HEK293 (cell line): ENCODE measurements around the gene SCOC.

ENCODE experiments used
- ATF2 ChIP-seq: fragments of 450-650 bp; formaldehyde crosslinking; IDR thresholded peaks from 2 replicates; pipeline ENCODE4 v1.5.1; 2016; ENCODE audit warnings: missing biosample characterization, missing genetic modification characterization, low read depth
- FEZF1 ChIP-seq: fragments of 450-650 bp; formaldehyde crosslinking; IDR thresholded peaks from 2 replicates; pipeline ENCODE4 v1.5.1; 2016; ENCODE audit warnings: missing biosample characterization, missing genetic modification characterization
- IKZF3 ChIP-seq: fragments of 450-650 bp; IDR thresholded peaks from 2 replicates; pipeline ENCODE4 v1.5.0; 2018; ENCODE audit warnings: missing biosample characterization, mild to moderate bottlenecking, missing genetic modification characterization, moderate library complexity
- PATZ1 ChIP-seq: fragments of 450-650 bp; formaldehyde crosslinking; IDR thresholded peaks from 2 replicates; pipeline ENCODE4 v1.5.1; 2016; ENCODE audit warnings: missing biosample characterization, missing genetic modification characterization
- SP3 ChIP-seq: fragments of 450-650 bp; formaldehyde crosslinking; IDR thresholded peaks from 2 replicates; pipeline ENCODE4 v1.5.1; 2016; ENCODE audit warnings: missing biosample characterization, missing genetic modification characterization
- SP7 ChIP-seq: fragments of 450-650 bp; formaldehyde crosslinking; IDR thresholded peaks from 2 replicates; pipeline ENCODE4 v1.5.1; 2016; ENCODE audit warnings: missing biosample characterization, missing genetic modification characterization
- TCF7L2 ChIP-seq: IDR thresholded peaks from 2 replicates; pipeline ENCODE4 v1.6.1; 2011; ENCODE audit warnings: low read depth, mild to moderate bottlenecking, inconsistent platforms, low read length, moderate library complexity, borderline replicate concordance
- TSHZ1 ChIP-seq: fragments of 450-650 bp; formaldehyde crosslinking; IDR thresholded peaks from 2 replicates; pipeline ENCODE4 v1.5.1; 2016; ENCODE audit warnings: missing biosample characterization, missing genetic modification characterization, borderline replicate concordance
- YY1 ChIP-seq: fragments of 450-650 bp; formaldehyde crosslinking; IDR thresholded peaks from 2 replicates; pipeline ENCODE4 v1.5.1; 2018; ENCODE audit warnings: missing biosample characterization, missing genetic modification characterization
- ZBTB6 ChIP-seq: fragments of 450-650 bp; formaldehyde crosslinking; IDR thresholded peaks from 2 replicates; pipeline ENCODE4 v1.5.1; 2017; ENCODE audit warnings: missing biosample characterization, missing genetic modification characterization
- ZNF132 ChIP-seq: fragments of 450-650 bp; formaldehyde crosslinking; IDR thresholded peaks from 2 replicates; pipeline ENCODE4 v1.5.1; 2017; ENCODE audit warnings: missing biosample characterization, missing genetic modification characterization, borderline replicate concordance
- ZNF280C ChIP-seq: fragments of 450-650 bp; formaldehyde crosslinking; IDR thresholded peaks from 2 replicates; pipeline ENCODE4 v1.5.1; 2016; ENCODE audit warnings: missing biosample characterization, missing genetic modification characterization
- ZNF449 ChIP-seq: fragments of 450-650 bp; formaldehyde crosslinking; IDR thresholded peaks from 2 replicates; pipeline ENCODE4 v1.5.1; 2017; ENCODE audit warnings: missing biosample characterization, mild to moderate bottlenecking, missing genetic modification characterization, moderate library complexity
- ZNF629 ChIP-seq: fragments of 450-650 bp; formaldehyde crosslinking; IDR thresholded peaks from 2 replicates; pipeline ENCODE4 v1.5.1; 2017; ENCODE audit warnings: missing biosample characterization, missing genetic modification characterization
- ZNF692 ChIP-seq: fragments of 450-650 bp; formaldehyde crosslinking; IDR thresholded peaks from 2 replicates; pipeline ENCODE4 v1.5.1; 2016; ENCODE audit warnings: missing biosample characterization, missing genetic modification characterization

SCOC gene

GRCh38 chr4:140426610-140427105 is 53.2 kb downstream of the SCOC start (continued):
- 0 out of 2 replicates have a peak, but pooled peaks have one; percentile 31 for TF ChIP-seq PATZ1
- TF ChIP-seq ZNF449 (tag by site-specific recombination) = peak; percentile 81
- no peak for TF ChIP-seq ATF2 (tag by site-specific recombination)
- no peak for TF ChIP-seq ZBTB6 (tag by site-specific recombination)
- TF ChIP-seq ZNF692 = peak; percentile 67
- no peak for TF ChIP-seq IKZF3 (tag by site-specific recombination)
- peak; percentile 20; the same call in 1 of the 2 replicates for TF ChIP-seq SP7
- TF ChIP-seq SP3 (tag by site-specific recombination) = peak; percentile 5; the same call in 1 of the 2 replicates
- no peak for TF ChIP-seq TCF7L2
- TF ChIP-seq FEZF1 = peak; percentile 16; the same call in 1 of the 2 replicates
- no peak for TF ChIP-seq ZNF280C (tag by site-specific recombination)
- TF ChIP-seq ZNF132 = no peak
- TF ChIP-seq YY1 (tag by site-specific recombination) = no peak
- no peak for TF ChIP-seq TSHZ1 (tag by site-specific recombination)
- TF ChIP-seq ZNF629 (tag by site-specific recombination) = 0 out of 2 replicates have a peak, but pooled peaks have one; percentile 7
